Kidney (tissue), 14 donors: ENCODE measurements around the gene OLFML3. TPM values are rescaled to one million over a fixed set of nuclear protein-coding genes. Genes with fewer than 3 reads are reported as not detected.

Experiments used
- DNase-seq, 5 donors: peaks; one replicate each; pipeline ENCODE4 v3.0.0-alpha.2; 2013 to 2020
- FAIRE-seq: peaks from 2 replicates; lab custom pipeline; 2012; peaks lifted over from hg19 to GRCh38; lab: Jason Lieb, UNC
- H3K27ac ChIP-seq, 2 donors: one replicate each; pipeline ENCODE4 v1.7.0; 2013; ENCODE audit warnings: low read depth in 2 of 2, low read length in 2 of 2, inconsistent platforms in 1 of 2
- H3K27me3 ChIP-seq: one replicate; pipeline ENCODE4 v1.7.1; 2013; ENCODE audit warnings: low read length, inconsistent platforms; ENCODE audit not compliant: control insufficient read depth, insufficient read depth
- H3K36me3 ChIP-seq, 3 donors: one replicate each; pipeline versions ENCODE4 v1.7.0 to v1.7.1; 2013; ENCODE audit warnings: low read length in 3 of 3, control low read depth in 1 of 3, inconsistent platforms in 1 of 3; ENCODE audit not compliant: insufficient read depth in 3 of 3, control insufficient read depth in 2 of 3
- H3K4me1 ChIP-seq, 3 donors: one replicate each; pipeline versions ENCODE4 v1.7.0 to v1.7.1; 2013; ENCODE audit warnings: low read length in 3 of 3, inconsistent platforms in 1 of 3, low read depth in 1 of 3; ENCODE audit not compliant: control insufficient read depth in 2 of 3, insufficient read depth in 2 of 3
- H3K4me3 ChIP-seq, 3 donors: one replicate each; pipeline versions ENCODE4 v1.7.0 to v1.8.1; 2013; ENCODE audit warnings: low read length in 3 of 3, control low read depth in 1 of 3, inconsistent platforms in 1 of 3
- H3K9ac ChIP-seq, 3 donors: one replicate each; pipeline versions ENCODE4 v1.7.0 to v1.7.1; 2013; ENCODE audit warnings: low read length in 3 of 3, control low read depth in 1 of 3, inconsistent platforms in 1 of 3
- H3K9me3 ChIP-seq, 3 donors: one replicate each; pipeline versions ENCODE4 v1.7.0 to v1.7.1; 2013; ENCODE audit warnings: low read length in 3 of 3, control low read depth in 1 of 3, inconsistent platforms in 1 of 3; ENCODE audit not compliant: control insufficient read depth in 2 of 3, insufficient read depth in 1 of 3
- CTCF ChIP-seq: IDR thresholded peaks from 3 replicates; pipeline ENCODE4 v1.5.1; 2012; ENCODE audit warnings: mild to moderate bottlenecking, moderate library complexity, borderline replicate concordance; ENCODE audit not compliant: insufficient read depth; ENCODE audit errors: extremely low read depth
- intact Hi-C: fragments of 100-400 bp; cut with DNase I; formaldehyde crosslinking; loops from one replicate; pipeline ENCODE4 v1.11.1; 2022
- polyA plus RNA-seq: library from polyadenylated mRNA; stranded (reverse); fragments of 350-450 nt; fragmentation: Illumina TruSeq; extraction: RNeasy Lipid Tissue Mini Kit (QIAGEN cat#74804); gene quantifications from one replicate; pipeline ENCODE4 v1.2.3, GENCODE V29; 2014; ENCODE audit warnings: low read depth, low replicate concordance; ENCODE audit not compliant: insufficient read depth
- total RNA-seq: library from RNA; stranded (reverse); fragmentation: NEBNext Ultra II Directional; extraction: Animal tissue kit (Norgen Biotek cat#: 25700); gene quantifications from one replicate; pipeline ENCODE4 v1.2.1, GENCODE V29; 2021
- donor health status: control.
- donor health status: control.
- donor health status: control.
- donor health status: control.
- donor health status: control.
- donor health status: DM: yes; HTN: yes; CAD: no.
- donor health status: Normal renal cell carcinoma (clear cell type).

Gene OLFML3
- total and polyA plus RNA-seq, 2 donors from 2014 or later: 13.5 to 22.9 TPM

- TF ChIP-seq CTCF: no peak
- Histone ChIP-seq H3K9me3 (no peaks in the 10 kb centered on the region), H3K4me1 (peaks cover 5 to 12% (median 6%) of the 10 kb centered on the region in 3 donors), H3K4me3 (no peak overlapping the region), H3K36me3 (no peaks in the 10 kb centered on the region), H3K27me3 (no peaks in the 10 kb centered on the region), H3K27ac (no peak overlapping the region), H3K9ac (no peak overlapping the region)
- DNase-seq (no peak), FAIRE-seq (no peak)
- intact Hi-C loops: no loop called here
These were observed 44.7 kb upstream of the OLFML3 start for GRCh38 chr1:113934511-113935055.

GRCh38 chr1:113935176-113935575, 44.1 kb upstream of the OLFML3 start:
- Histone ChIP-seq H3K9me3 (no peaks in the 10 kb centered on the region), H3K9ac (no peak overlapping the region), H3K4me1 (peaks cover 5 to 12% (median 6%) of the 10 kb centered on the region in 3 donors), H3K4me3 (no peak overlapping the region), H3K27me3 (no peaks in the 10 kb centered on the region), H3K27ac (no peak overlapping the region), H3K36me3 (no peaks in the 10 kb centered on the region)
- no peak for DNase-seq
- intact Hi-C loops: no loop called here
- FAIRE-seq: no peak
- TF ChIP-seq CTCF: no peak

- intact Hi-C loops: no loop called here
- peaks cover 2 to 10% (median 6%) of the 10 kb centered on the region in 3 donors for H3K4me1 ChIP-seq
- TF ChIP-seq CTCF: no peak
- peaks cover under 1 to 7% (median 1%) of the 10 kb centered on the region in 3 donors for H3K36me3 ChIP-seq
- no peak overlapping the region for H3K9ac ChIP-seq
- FAIRE-seq (no peak), DNase-seq (no peak)
- no peaks in the 10 kb centered on the region for H3K27me3 ChIP-seq
- H3K9me3 ChIP-seq: no peaks in the 10 kb centered on the region
- H3K27ac ChIP-seq: no peak overlapping the region
- no peak overlapping the region for H3K4me3 ChIP-seq
These were observed 43.3 kb upstream of the OLFML3 start for GRCh38 chr1:113935970-113936369.

GRCh38 chr1:113937146-113937545, 42.1 kb upstream of the OLFML3 start:
- FAIRE-seq (no peak), DNase-seq (no peak)
- H3K27me3 ChIP-seq: no peaks in the 10 kb centered on the region
- H3K36me3 ChIP-seq: peaks cover 4 to 9% (median 6%) of the 10 kb centered on the region in 3 donors
- TF ChIP-seq CTCF: no peak
- peaks cover 0 to 6% (median 0%) of the 10 kb centered on the region in 3 donors for H3K4me1 ChIP-seq
- H3K4me3 ChIP-seq: no peak overlapping the region
- H3K9me3 ChIP-seq: no peaks in the 10 kb centered on the region
- intact Hi-C loops: no loop called here
- H3K9ac ChIP-seq: no peak overlapping the region
- no peak overlapping the region for H3K27ac ChIP-seq
